Vagina (tissue), 2 donors: ENCODE measurements around the gene DDB1.

Experiments
- CTCF ChIP-seq, 3 experiments: fragments of 450-650 bp in 2 of 3; fragments of 200-600 bp in 1 of 3; sonication (generic) in 1 of 3; IDR thresholded peaks; one replicate each; pipeline ENCODE4 v1.5.1; 2017 to 2019; ENCODE audit warnings: antibody characterized with exemption in 3 of 3, mild to moderate bottlenecking in 2 of 3, moderate library complexity in 2 of 3
- POLR2A ChIP-seq, 2 donors: fragments of 450-650 bp; IDR thresholded peaks; one replicate each; pipeline ENCODE4 v1.6.1; 2017; ENCODE audit warnings: antibody characterized with exemption in 2 of 2, mild to moderate bottlenecking in 2 of 2, moderate library complexity in 2 of 2
- POLR2AphosphoS5 ChIP-seq, 2 donors: sonication (generic); formaldehyde crosslinking; IDR thresholded peaks; one replicate each; pipeline ENCODE4 v1.9.0; 2017; ENCODE audit warnings: antibody characterized with exemption in 2 of 2, mild to moderate bottlenecking in 2 of 2, low read depth in 1 of 2; ENCODE audit not compliant: insufficient read depth in 1 of 2

GRCh38 chr11:61310749-61311148 is 22.2 kb downstream of the DDB1 start:
- TF ChIP-seq CTCF (IDR thresholded peaks at IDR 0.05) (no peak), POLR2A (IDR thresholded peaks at IDR 0.05) (no peak), POLR2AphosphoS5 (IDR thresholded peaks at IDR 0.05; ENCODE audit: insufficient read depth in 1 of 2, low read depth in 1 of 2) (no peak)
